BE2C (cell line): ENCODE results near the gene MARCHF4.

ENCODE experiments used
- DNase-seq: peaks from one replicate; pipeline ENCODE4 v3.0.0-alpha.2; 2020
- H3K27me3 ChIP-seq: fragments of 250-450 bp; sonication (Bioruptor Pico); 2 replicates; pipeline ENCODE4 v1.5.1; 2020; ENCODE audit warnings: mild to moderate bottlenecking
- H3K36me3 ChIP-seq: fragments of 250-450 bp; sonication (Bioruptor Pico); 2 replicates; pipeline ENCODE4 v1.5.1; 2020; ENCODE audit warnings: mild to moderate bottlenecking
- H3K4me1 ChIP-seq: fragments of 250-450 bp; sonication (Bioruptor Pico); 2 replicates; pipeline ENCODE4 v1.5.1; 2020
- H3K4me3 ChIP-seq: 2 replicates; pipeline ENCODE4 v1.5.1; 2011; ENCODE audit warnings: low read depth, low read length
- H3K9me3 ChIP-seq: fragments of 250-450 bp; sonication (Bioruptor Pico); 2 replicates; pipeline ENCODE4 v1.5.1; 2020
- CTCF ChIP-seq: IDR thresholded peaks from 2 replicates; pipeline ENCODE4 v1.5.1; 2012; ENCODE audit warnings: mild to moderate bottlenecking, low read depth, low read length

The MARCHF4 gene

GRCh38 chr2:216355711-216356110 lies 16.6 kb downstream of the MARCHF4 start:
- Histone ChIP-seq H3K27me3 (no peaks in the 10 kb centered on the region), H3K4me1 (no peaks in the 10 kb centered on the region; the same call in 1 of the 2 replicates), H3K9me3 (no peaks in the 10 kb centered on the region), H3K36me3 (no peaks in the 10 kb centered on the region), H3K4me3 (no peak overlapping the region)
- no peak for DNase-seq
- TF ChIP-seq CTCF, result no peak

DNA sequence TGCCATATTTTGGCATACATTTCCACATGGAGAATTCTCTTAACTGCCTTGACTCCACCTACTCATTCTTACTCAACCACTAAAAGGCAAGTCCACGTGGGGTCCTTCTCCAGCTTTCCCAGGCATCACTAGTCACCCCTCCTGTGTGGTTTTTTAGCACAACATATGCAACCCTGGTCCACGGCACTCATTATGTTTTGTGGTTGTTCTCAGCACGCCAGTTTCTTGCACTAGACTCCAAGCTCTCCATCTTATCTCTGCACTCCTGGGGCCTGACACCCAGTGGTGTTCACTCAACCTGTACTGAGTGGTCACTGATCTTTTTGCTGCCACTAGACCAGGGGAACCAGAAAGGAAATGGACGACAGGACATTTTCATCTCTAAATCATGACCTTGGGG lies 18.0 kb downstream of the MARCHF4 start:
- Histone ChIP-seq H3K4me1 (no peaks in the 10 kb centered on the region; the same call in 1 of the 2 replicates), H3K27me3 (no peaks in the 10 kb centered on the region), H3K4me3 (no peak overlapping the region), H3K9me3 (no peaks in the 10 kb centered on the region), H3K36me3 (no peaks in the 10 kb centered on the region)
- DNase-seq, result no peak
- TF ChIP-seq CTCF, result no peak

- no peak overlapping the region for H3K4me3 ChIP-seq
- TF ChIP-seq CTCF, result no peak
- no peaks in the 10 kb centered on the region for H3K36me3 ChIP-seq
- no peaks in the 10 kb centered on the region for H3K9me3 ChIP-seq
- DNase-seq, result no peak
- H3K4me1 ChIP-seq, result no peaks in the 10 kb centered on the region; the same call in 1 of the 2 replicates
- no peaks in the 10 kb centered on the region for H3K27me3 ChIP-seq
These were observed 19.5 kb downstream of the MARCHF4 start for GRCh38 chr2:216352653-216353270.

- no peak for DNase-seq
- TF ChIP-seq CTCF, result no peak
These were observed 20.9 kb downstream of the MARCHF4 start for GRCh38 chr2:216351172-216351925.

GRCh38 chr2:216350214-216350791 lies 22.0 kb downstream of the MARCHF4 start:
- H3K36me3 ChIP-seq, result no peaks in the 10 kb centered on the region
- H3K9me3 ChIP-seq, result no peaks in the 10 kb centered on the region
- H3K4me1 ChIP-seq, result peaks cover 6% of the 10 kb centered on the region
- no peaks in the 10 kb centered on the region for H3K27me3 ChIP-seq
- no peak overlapping the region for H3K4me3 ChIP-seq
- DNase-seq, result no peak
- TF ChIP-seq CTCF, result no peak

More at GRCh38 chr2:216351172-216351925, 20.9 kb downstream of the MARCHF4 start:
- H3K4me1 ChIP-seq, result no peaks in the 10 kb centered on the region; the same call in 1 of the 2 replicates
- no peak overlapping the region for H3K4me3 ChIP-seq
- H3K9me3 ChIP-seq, result no peaks in the 10 kb centered on the region
- no peaks in the 10 kb centered on the region for H3K36me3 ChIP-seq
- no peaks in the 10 kb centered on the region for H3K27me3 ChIP-seq

GRCh38 chr2:216349366-216349765 lies 22.9 kb downstream of the MARCHF4 start:
- peaks cover 6% of the 10 kb centered on the region for H3K4me1 ChIP-seq
- H3K4me3 ChIP-seq, result no peak overlapping the region
- H3K27me3 ChIP-seq, result no peaks in the 10 kb centered on the region
- no peaks in the 10 kb centered on the region for H3K9me3 ChIP-seq
- TF ChIP-seq CTCF, result no peak
- DNase-seq, result no peak
- H3K36me3 ChIP-seq, result no peaks in the 10 kb centered on the region
